Activated naive CD4-positive, alpha-beta T cell (primary cell): ENCODE data around the gene BTBD7.

Experiments
- DNase-seq, 4 experiments: peaks; one replicate each; lab custom pipeline; 2025; lab: John Stamatoyannopoulos, UW

BTBD7 gene

DNA sequence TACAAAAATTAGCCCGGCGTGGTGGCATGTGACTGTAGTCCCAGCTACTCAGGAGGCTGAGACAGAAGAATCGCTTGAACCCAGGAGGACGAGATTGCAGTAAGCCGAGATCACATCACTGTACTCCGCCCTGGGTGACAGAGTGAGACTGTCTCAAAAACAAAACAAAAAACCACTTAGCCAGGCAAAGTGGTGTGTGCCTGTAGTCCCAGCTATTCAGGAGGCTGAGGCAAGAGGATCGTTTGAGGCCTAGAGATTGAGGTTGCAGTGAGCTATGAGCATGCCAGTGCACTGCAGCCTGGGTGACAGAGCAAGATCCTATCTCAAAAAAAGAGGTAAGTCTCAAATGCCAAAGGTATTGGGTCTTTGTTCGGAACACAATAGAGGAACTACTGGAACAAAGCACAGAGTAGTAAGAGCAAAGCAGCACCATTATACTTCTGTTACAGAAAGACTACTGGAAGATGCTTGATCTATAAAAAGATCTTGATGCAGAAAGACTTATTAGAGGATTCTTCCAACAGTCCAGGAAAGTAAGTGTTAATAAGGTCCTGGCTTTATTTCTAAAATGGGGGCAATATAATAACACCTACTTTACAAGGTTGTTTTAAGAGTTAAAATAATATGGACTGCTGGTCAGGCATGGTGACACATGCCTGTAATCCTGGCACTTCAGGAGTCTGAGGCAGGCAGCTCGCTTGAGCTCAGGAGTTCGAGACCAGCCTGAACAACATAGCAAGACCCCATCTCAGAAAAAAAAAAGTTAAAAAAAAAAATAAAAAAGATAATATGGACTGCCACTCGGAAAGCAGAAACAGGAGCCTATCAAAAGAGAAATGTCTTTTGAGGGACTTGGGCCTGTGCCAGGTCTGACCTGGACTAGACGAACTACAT, 29.9 kb downstream of the BTBD7 start:
- DNase-seq, result no peak

GRCh38 chr14:93301821-93302447, 30.9 kb downstream of the BTBD7 start:
- DNase-seq, result no peak

GRCh38 chr14:93299866-93300265, 33.0 kb downstream of the BTBD7 start:
- no peak for DNase-seq

GRCh38 chr14:93299416-93299815, 33.4 kb downstream of the BTBD7 start:
- DNase-seq, result no peak

DNA sequence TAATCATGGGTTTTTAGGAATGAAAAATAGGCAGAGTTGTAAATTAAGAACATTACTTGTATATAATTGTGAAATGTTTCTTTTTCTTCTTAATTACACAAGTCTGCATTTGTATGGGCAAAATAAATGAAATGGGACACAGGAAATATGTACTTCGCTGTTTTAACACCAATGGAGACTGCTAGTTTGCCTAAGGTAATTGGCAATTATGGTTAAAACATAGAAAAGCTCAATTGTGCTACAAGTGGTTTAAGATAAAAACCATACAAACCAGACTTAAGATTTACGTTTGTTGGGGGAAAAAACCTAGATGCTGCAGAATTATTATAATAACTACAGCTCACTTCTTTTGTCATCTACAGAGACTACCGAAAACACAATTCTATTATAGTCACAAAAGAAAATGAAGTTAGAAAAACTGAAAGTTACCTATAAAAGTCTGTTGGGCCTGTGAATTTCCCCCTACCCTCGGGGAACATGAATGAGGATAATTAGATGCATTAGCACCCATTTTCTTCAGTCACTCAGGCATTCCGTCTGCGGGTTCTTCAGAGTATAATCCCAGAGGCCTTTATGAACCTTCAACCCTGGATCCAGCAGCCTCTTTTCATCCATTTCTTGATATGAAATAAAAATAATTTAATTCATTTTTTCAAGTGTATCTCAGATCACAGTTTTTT, 37.2 kb downstream of the BTBD7 start:
- no peak for DNase-seq

GRCh38 chr14:93286212-93286890, 46.5 kb downstream of the BTBD7 start:
- no peak for DNase-seq

DNA sequence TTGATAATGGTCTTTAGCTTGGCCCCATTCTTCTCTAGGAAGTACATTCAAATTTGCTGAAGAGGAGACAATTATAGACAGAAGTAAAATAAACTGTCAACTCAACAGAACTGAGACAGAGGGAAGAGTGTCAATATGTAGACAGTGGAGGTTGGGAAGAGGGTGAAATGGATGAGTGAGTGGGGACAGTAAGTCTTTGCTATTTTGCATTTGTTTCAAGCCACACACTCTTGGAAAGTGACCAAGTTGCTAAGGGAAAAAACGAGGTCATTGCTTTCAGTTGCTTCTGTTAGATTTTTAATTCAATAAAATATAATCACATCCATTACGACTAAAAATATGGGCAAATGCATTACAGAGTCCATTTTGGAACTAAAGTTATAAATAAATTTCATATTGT, 47.8 kb downstream of the BTBD7 start:
- DNase-seq, result no peak

- no peak for DNase-seq
Measured at GRCh38 chr14:93281937-93282336, 50.9 kb downstream of the BTBD7 start.

DNA sequence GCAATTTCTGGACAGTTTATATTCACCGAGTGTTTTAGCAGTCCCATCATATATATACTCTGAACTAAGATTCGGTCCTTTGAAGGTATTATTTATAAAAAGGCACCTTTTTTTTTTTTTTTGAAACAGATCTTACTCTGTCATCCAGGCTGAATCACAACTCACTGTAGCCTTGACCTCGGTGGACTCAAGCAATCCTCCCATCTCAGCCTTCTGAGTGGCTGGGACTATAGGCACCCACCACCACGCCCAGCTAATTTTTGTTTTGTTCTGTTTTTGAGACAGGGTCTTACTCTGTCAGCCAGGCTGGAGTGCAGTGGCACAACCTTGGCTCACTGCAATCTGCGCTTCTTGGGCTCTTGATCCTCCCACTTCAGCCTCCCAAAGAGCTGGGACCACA, 52.1 kb downstream of the BTBD7 start:
- no peak for DNase-seq

DNA sequence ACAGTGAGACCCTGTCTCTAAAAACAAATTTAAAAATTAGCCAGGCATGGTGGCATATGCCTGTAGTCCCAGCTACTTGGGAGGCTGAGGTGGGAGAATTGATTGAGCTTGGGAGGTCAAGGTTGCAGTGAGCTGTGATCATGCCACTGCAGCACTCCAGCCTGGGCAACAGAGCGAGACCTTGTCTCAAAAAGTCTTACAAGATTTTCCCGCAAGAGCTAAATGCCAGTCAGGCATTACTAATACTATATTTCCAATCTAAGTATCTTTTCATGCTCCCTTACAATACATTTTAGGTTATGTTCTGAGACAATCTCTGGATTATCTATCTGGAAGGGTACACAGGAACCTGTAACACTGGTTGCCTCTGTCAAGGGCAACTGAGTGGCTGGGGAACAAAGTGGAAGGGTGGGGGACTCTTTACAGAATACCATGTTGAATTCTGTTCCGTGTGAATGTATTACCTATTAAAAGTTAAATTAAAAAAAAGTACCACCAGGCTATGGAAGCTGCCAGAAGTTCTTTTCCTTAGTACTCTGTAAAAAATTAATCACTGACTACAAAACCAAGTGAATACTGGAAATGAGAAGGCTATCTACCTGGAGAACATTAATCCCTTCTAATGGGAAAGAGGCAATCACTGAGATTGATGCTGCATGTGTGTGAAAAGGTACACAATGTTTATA, 56.7 kb downstream of the BTBD7 start:
- no peak for DNase-seq

DNA sequence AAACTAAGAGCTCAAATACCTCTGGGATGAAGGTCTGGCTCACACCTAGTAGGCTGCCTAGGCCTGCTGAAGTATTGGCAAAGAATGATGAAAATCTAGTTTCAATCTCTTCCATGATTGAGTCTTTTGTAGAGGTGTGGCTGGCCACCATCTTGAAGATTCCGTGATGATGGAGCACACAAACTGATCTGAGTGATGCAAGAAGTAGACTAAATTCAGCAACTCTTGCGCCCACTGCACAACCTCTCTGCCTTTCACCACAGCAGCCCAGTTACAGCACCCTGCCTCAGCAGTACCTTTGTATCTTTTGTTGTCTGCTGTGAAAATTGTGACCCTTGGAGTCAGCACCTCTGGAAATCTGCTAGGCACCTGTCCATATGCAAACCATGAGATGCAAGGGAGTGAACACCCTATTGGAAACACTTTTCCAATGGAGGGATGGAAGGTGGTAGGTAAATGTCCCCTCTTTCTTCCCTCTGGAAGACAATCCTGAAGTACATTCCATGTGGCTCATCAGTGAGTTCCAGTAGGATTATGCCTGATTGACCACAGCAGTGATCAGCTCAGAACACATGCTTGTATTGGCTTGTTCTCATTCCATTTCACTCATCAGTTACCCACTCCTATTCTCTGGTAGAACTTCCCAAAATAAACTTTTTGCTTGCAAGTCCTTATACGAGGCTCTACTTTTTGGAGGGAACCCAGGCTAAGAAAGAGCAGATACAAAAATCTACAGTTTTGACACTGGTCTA, 58.6 kb downstream of the BTBD7 start:
- no peak for DNase-seq

GRCh38 chr14:93271111-93271510, 61.7 kb downstream of the BTBD7 start:
- no peak for DNase-seq

DNA sequence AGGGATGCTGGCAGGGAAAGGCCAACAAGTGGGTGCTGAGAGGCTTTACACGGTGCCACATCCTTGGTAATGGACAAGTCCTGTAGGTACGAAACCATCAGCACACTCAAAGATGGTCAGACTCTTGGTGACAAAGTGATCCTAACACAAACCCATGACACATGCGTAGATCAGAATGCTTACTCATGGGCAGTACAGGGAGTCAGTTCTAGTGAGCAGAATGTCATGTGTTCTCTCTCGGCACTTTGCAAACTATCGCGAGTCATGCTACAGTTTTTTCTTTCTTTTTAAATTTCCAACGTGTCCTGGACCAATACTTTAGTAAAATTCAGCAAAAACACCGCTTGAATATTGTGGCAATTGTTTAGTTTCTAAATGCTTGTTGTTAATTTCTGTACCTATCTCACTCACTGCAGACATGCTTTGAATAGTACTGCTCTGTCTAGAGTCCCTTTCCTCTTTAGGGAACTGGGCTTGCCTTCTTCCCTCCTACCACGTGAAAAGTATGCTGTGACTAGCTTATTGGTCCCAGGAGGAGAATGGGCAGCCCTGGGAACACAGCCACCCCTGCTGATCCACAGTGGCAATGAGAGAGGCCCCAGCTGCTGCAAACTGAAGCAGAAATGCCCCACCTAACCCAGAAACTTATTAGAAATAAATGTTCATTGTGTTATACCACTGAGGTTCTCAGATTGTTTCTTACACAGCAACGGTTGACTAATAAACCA, 63.3 kb downstream of the BTBD7 start:
- no peak for DNase-seq

GRCh38 chr14:93268406-93268805, 64.4 kb downstream of the BTBD7 start:
- no peak for DNase-seq

DNA sequence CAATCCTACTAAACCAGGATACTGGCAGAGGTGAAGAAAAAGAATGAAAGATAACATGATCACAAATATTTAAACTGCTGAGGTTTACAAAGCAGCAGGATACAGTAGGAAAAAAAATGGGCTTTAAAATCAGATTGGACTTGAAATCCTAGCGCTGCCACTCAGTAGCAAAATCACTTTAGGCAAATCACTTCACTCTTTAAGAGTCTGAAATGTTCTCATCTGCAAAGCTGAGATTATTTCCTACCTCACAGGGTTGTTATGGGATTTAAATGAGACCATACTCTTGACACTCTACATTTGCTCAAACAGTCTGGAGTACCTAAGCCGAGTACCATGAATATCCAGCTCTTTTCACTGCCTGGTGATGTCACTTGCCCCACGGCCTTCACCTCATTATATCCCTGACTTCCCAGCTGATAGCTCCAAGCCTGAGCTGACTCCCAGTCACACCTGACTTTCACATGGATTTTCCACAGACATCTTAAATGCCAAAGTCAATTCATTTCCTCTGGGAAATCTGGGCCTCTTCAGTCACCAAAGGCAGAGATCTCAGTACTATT, 65.6 kb downstream of the BTBD7 start:
- no peak for DNase-seq

DNA sequence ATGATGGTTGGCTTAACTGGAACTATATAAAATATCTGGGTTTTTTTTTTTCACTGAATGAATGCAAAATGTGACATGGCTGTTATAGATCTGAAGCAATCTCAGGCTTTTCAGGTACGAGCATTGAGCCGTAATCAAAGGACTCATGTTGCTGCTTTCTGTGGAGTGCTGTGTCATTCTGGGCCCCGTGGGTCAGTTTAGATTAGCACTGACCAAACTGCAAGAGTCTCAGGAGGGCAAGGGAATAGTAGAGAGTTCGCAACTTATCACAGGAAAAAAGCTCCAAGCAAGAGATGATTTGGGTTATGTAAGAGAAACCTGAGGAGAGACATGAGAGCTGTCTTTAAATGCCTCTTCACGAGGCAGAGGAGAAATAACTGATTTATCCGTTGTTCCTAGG, 66.7 kb downstream of the BTBD7 start:
- no peak for DNase-seq

GRCh38 chr14:93263416-93263815, 69.4 kb downstream of the BTBD7 start:
- DNase-seq, result no peak

- no peak for DNase-seq
Measured at GRCh38 chr14:93262446-93262845, 70.4 kb downstream of the BTBD7 start.

- DNase-seq, result no peak
Measured at GRCh38 chr14:93249128-93249831, 83.6 kb downstream of the BTBD7 start.
